ENCODE measurements around the gene MAP2K7.

The MAP2K7 gene

DNA sequence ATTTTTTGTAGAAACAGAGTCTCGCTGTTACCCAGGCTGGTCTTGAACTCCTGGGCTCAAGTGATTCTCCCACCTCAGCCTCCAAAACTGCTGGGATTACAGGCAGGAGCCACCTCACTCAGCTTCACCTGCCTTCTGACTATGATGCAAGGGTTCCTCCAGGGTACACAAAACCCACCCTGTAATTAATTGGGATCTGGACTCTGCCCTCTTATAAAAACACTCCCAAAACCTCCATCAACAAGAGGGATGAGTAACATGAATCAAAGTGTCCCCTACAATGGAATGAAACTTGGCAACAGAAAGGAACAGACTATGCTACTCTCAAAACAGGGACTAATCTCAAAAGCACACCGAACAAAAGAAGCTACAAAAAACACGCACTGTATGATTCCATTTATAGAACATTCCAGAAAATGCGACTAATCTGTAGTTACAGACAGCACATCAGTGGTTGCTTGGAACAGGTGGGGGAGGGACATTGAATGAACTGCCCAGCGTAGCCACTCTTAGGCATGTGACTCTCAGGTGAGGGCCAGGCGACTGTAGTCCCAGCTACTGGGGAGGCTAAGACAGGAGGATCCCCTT, 26.3 kb upstream of the MAP2K7 start:
- in situ Hi-C loops (cut with HindIII; ENCODE audit: low sequenced_read_pairs), result no loop called here
- TF ChIP-seq, protein P1, sequence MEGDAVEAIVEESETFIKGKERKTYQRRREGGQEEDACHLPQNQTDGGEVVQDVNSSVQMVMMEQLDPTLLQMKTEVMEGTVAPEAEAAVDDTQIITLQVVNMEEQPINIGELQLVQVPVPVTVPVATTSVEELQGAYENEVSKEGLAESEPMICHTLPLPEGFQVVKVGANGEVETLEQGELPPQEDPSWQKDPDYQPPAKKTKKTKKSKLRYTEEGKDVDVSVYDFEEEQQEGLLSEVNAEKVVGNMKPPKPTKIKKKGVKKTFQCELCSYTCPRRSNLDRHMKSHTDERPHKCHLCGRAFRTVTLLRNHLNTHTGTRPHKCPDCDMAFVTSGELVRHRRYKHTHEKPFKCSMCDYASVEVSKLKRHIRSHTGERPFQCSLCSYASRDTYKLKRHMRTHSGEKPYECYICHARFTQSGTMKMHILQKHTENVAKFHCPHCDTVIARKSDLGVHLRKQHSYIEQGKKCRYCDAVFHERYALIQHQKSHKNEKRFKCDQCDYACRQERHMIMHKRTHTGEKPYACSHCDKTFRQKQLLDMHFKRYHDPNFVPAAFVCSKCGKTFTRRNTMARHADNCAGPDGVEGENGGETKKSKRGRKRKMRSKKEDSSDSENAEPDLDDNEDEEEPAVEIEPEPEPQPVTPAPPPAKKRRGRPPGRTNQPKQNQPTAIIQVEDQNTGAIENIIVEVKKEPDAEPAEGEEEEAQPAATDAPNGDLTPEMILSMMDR (IDR thresholded peaks at IDR 0.05; ENCODE audit: low read depth, low read length), result no peak
- DNase-seq (ENCODE audit: low read depth, low spot score), result no peak
- no peak overlapping the region for H3K4me3 ChIP-seq (ENCODE audit: low read depth, low read length)

DNA sequence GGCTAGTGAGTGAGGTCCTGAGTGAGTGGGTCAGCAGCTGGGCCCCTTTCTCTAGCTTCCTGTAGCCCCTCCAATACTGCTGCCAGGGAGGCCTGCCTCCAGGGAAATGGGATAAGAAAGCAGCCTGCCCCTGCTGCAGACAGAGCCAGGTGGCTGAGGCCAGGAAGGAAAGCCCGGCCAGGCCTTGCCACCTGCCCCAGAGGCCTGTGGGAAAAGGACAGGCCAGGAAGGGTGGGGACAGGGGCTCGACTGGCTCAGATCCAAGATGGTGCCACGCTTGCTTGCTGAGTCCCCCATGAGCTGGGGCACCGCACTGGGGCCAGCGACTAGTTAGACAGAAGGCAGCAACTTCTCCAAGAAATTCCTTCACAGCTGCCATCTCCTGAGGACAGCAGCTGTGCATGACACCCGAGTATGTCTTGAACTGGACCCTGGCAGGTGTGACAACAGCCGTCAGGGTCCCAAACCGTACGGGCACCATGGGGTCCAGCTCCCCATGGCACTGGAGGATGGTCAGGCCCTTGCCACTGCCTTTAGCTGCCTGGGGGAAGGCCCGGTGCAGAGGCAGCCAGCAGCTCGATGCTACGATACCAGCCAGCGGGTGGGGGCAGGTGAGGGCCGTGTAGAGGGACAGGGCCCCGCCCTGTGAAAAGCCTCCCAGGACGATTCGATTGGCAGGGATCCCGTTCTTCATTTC, 24.4 kb upstream of the MAP2K7 start:
- in situ Hi-C loops (cut with HindIII; ENCODE audit: low sequenced_read_pairs), result no loop called here
- H3K4me3 ChIP-seq (ENCODE audit: low read depth, low read length), result no peak overlapping the region
- no peak for DNase-seq (ENCODE audit: low read depth, low spot score)
- TF ChIP-seq, protein P1 (IDR thresholded peaks at IDR 0.05; ENCODE audit: low read depth, low read length), result no peak

- TF ChIP-seq, protein P1 (IDR thresholded peaks at IDR 0.05; ENCODE audit: low read depth, low read length), result no peak
- DNase-seq (ENCODE audit: low read depth, low spot score), result no peak
- H3K4me3 ChIP-seq (ENCODE audit: low read depth, low read length), result no peak overlapping the region
- in situ Hi-C loops (cut with HindIII; ENCODE audit: low sequenced_read_pairs), result no loop called here
Measured at GRCh38 chr19:7879836-7880235, 23.8 kb upstream of the MAP2K7 start.

- in situ Hi-C loops (cut with HindIII; ENCODE audit: low sequenced_read_pairs), result no loop called here
- DNase-seq (ENCODE audit: low read depth, low spot score), result no peak
- no peak overlapping the region for H3K4me3 ChIP-seq (ENCODE audit: low read depth, low read length)
- TF ChIP-seq, protein P1 (IDR thresholded peaks at IDR 0.05; ENCODE audit: low read depth, low read length), result no peak
Measured at GRCh38 chr19:7881910-7882309, 21.8 kb upstream of the MAP2K7 start.

DNA sequence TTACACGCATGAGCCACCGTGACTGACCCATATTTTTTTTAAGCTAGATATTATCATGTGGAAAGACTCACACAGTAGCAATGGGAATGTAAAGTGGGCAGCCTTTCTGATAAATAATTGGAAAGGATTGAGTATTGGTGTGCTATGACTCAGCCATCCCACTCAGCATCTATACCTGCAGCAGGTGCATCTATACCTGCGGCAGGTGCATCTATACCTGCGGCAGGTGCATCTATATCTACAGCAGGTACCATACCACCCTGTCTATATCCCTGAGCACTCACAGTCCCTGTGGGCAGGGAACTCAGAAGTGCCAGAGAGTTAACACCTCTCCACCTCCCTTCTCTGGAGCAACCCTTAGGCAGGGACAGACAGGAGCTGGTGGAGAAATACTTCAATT, 20.6 kb upstream of the MAP2K7 start:
- in situ Hi-C loops (cut with HindIII; ENCODE audit: low sequenced_read_pairs), result no loop called here
- DNase-seq (ENCODE audit: low read depth, low spot score), result no peak
- no peak overlapping the region for H3K4me3 ChIP-seq (ENCODE audit: low read depth, low read length)
- TF ChIP-seq, protein P1 (IDR thresholded peaks at IDR 0.05; ENCODE audit: low read depth, low read length), result no peak

DNA sequence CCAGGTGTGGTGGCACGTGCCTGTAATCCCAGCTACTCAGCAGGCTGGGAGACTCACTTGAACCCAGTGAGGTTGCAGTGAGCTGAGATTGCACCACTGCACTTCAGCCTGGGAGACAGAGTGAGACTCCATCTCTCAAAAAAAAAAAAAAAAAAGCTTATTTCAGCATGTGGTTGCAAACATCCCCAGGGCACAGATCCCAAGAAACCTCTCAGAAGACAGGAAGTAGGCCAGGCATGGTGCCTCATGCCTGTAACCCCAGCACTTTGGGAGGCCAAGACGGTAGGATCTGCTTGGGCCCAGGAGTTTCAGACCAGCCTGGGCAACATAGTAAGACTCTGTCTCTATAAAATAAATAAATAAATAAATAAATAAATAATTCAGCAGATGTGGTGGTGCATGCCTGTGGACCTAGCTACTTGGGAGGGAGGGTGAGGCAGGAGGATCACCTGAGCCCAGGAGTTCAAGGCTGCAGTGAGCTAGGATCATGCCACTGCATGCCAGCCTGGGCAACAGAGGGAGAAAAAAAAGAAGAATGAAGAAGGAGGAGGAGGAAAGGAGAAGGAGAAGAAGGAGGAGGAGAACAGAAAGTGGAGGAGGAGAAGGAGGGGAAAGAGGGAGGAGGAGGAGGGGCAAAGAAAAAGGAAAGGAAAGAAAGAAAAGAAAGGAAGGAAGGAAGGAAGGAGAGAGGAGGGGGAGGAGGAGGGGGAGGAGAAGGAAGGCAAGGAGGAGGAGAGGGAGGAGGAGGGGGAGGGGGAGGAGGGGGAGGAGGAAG, 19.7 kb upstream of the MAP2K7 start:
- no peak for DNase-seq (ENCODE audit: low read depth, low spot score)
- in situ Hi-C loops (cut with HindIII; ENCODE audit: low sequenced_read_pairs), result no loop called here
- no peak overlapping the region for H3K4me3 ChIP-seq (ENCODE audit: low read depth, low read length)
- TF ChIP-seq, protein P1 (IDR thresholded peaks at IDR 0.05; ENCODE audit: low read depth, low read length), result no peak

Data from astrocyte of the spinal cord (primary cell).